Upper lobe of right lung (tissue), 1 donor: ENCODE measurements around the gene NMNAT3. TPM values are rescaled to one million over a fixed set of nuclear protein-coding genes. Genes with fewer than 3 reads are reported as not detected.

Source experiments
- ATAC-seq: fragments of 200-7000 bp; cut with Tn5 transposase; one replicate; pipeline ENCODE4 v1.9.1; 2020; ENCODE audit warnings: mild to moderate bottlenecking, moderate library complexity
- DNase-seq: peaks from one replicate; pipeline ENCODE4 v3.0.0-alpha.2; 2020
- H3K27ac ChIP-seq: fragments of 200-600 bp; one replicate; pipeline ENCODE4 v1.8.0; 2022
- H3K27me3 ChIP-seq: fragments of 200-600 bp; one replicate; pipeline ENCODE4 v1.8.0; 2022; ENCODE audit warnings: mild to moderate bottlenecking
- H3K36me3 ChIP-seq: fragments of 200-600 bp; one replicate; pipeline ENCODE4 v1.8.0; 2022
- H3K4me1 ChIP-seq: fragments of 200-600 bp; one replicate; pipeline ENCODE4 v1.8.0; 2022
- H3K4me3 ChIP-seq: fragments of 200-600 bp; one replicate; pipeline ENCODE4 v1.8.0; 2022; ENCODE audit warnings: mild to moderate bottlenecking
- H3K9me3 ChIP-seq: fragments of 200-600 bp; one replicate; pipeline ENCODE4 v1.8.0; 2022
- CTCF ChIP-seq: fragments of 200-600 bp; IDR thresholded peaks from one replicate; pipeline ENCODE4 v1.8.0; 2022; ENCODE audit warnings: antibody characterized with exemption
- intact Hi-C: fragments of 100-400 bp; cut with DNase I; formaldehyde crosslinking; loops from one replicate; pipeline ENCODE4 v1.11.0; 2022
- total RNA-seq: library from RNA; stranded (reverse); fragmentation: NEBNext Ultra II Directional; extraction: Animal tissue kit (Norgen Biotek cat#: 25700); gene quantifications from one replicate; pipeline ENCODE4 v1.2.1, GENCODE V29; 2021
- donor health status: DM: no; HTN: yes; CAD: no; lungs with severe emphysema.

The NMNAT3 gene
- total RNA-seq, 1 donor from 2014 or later, result 4.6 TPM

- DNase-seq (no peak), ATAC-seq (peak; percentile 58)
- Histone ChIP-seq H3K27me3 (no peaks in the 10 kb centered on the region), H3K27ac (no peak overlapping the region), H3K36me3 (no peaks in the 10 kb centered on the region), H3K4me3 (no peak overlapping the region), H3K9me3 (no peaks in the 10 kb centered on the region), H3K4me1 (no peaks in the 10 kb centered on the region)
- intact Hi-C loops, result loop anchor here (10.0 kb wide), 1 partner anchor 140 kb away; no protein-coding TSS in a partner anchor
- peak; percentile 11 for TF ChIP-seq CTCF
These were observed 113.4 kb downstream of the NMNAT3 start for GRCh38 chr3:139564294-139564861.

GRCh38 chr3:139561959-139562676 lies 115.7 kb downstream of the NMNAT3 start:
- intact Hi-C loops, result loop anchor here (10.0 kb wide), 1 partner anchor 137 kb away; no protein-coding TSS in a partner anchor
- DNase-seq, result no peak
- peak; percentile 56 for TF ChIP-seq CTCF
- Histone ChIP-seq H3K27ac (no peak overlapping the region), H3K27me3 (no peaks in the 10 kb centered on the region), H3K4me3 (no peak overlapping the region), H3K9me3 (no peaks in the 10 kb centered on the region), H3K4me1 (no peaks in the 10 kb centered on the region), H3K36me3 (no peaks in the 10 kb centered on the region)
- peak; percentile 78 for ATAC-seq

GRCh38 chr3:139561255-139561817 lies 116.4 kb downstream of the NMNAT3 start:
- TF ChIP-seq CTCF, result no peak
- Histone ChIP-seq H3K36me3 (no peaks in the 10 kb centered on the region), H3K9me3 (no peaks in the 10 kb centered on the region), H3K4me1 (no peaks in the 10 kb centered on the region), H3K4me3 (no peak overlapping the region), H3K27ac (no peak overlapping the region), H3K27me3 (no peaks in the 10 kb centered on the region)
- ATAC-seq, result no peak
- DNase-seq, result no peak
- intact Hi-C loops, result loop anchor here (10.0 kb wide), 1 partner anchor 137 kb away; no protein-coding TSS in a partner anchor

- no peaks in the 10 kb centered on the region for H3K4me1 ChIP-seq
- no peak for TF ChIP-seq CTCF
- no peaks in the 10 kb centered on the region for H3K9me3 ChIP-seq
- no peak for ATAC-seq
- DNase-seq, result no peak
- no peaks in the 10 kb centered on the region for H3K27me3 ChIP-seq
- no peaks in the 10 kb centered on the region for H3K36me3 ChIP-seq
- H3K4me3 ChIP-seq, result no peak overlapping the region
- no peak overlapping the region for H3K27ac ChIP-seq
- intact Hi-C loops, result loop anchor here (10.0 kb wide), 1 partner anchor 136 kb away; no protein-coding TSS in a partner anchor
These were observed 117.4 kb downstream of the NMNAT3 start for GRCh38 chr3:139560411-139560810.

- DNase-seq, result no peak
- intact Hi-C loops, result no loop called here
- ATAC-seq, result no peak
- Histone ChIP-seq H3K4me1 (no peaks in the 10 kb centered on the region), H3K27ac (no peak overlapping the region), H3K4me3 (no peak overlapping the region), H3K36me3 (no peaks in the 10 kb centered on the region), H3K27me3 (no peaks in the 10 kb centered on the region), H3K9me3 (no peaks in the 10 kb centered on the region)
- TF ChIP-seq CTCF, result no peak
These were observed 118.2 kb downstream of the NMNAT3 start for GRCh38 chr3:139559541-139559940.
